Calu3 (cell line): Measurements from ENCODE around the gene EMX2. TPM values are rescaled to one million over a fixed set of nuclear protein-coding genes. Genes with fewer than 3 reads are reported as not detected.

ENCODE experiments used
- BruUV-seq: library from RNA; stranded (reverse); fragments of 400-500 nt; replicated peaks from 2 replicates; lab custom pipeline; 2021; lab: Mats Ljungman, UMichigan
- CTCF ChIA-PET: fragments of 300-600 bp; sonication (Branson Sonifier 250); formaldehyde crosslinking; loops from one replicate; lab custom pipeline; 2022; ENCODE audit warnings: antibody characterized with exemption; lab: Charles Lee
- DNase-seq: peaks from one replicate; pipeline ENCODE4 v3.0.0; 2022
- H3K27ac Mint-ChIP-seq: one replicate; pipeline ENCODE4 v1.8.0; 2022; ENCODE audit warnings: mixed read lengths; ENCODE audit not compliant: unreplicated experiment
- H3K27me3 Mint-ChIP-seq: one replicate; pipeline ENCODE4 v1.8.0; 2022; ENCODE audit warnings: mixed read lengths; ENCODE audit not compliant: unreplicated experiment
- H3K36me3 Mint-ChIP-seq: one replicate; pipeline ENCODE4 v1.8.0; 2022; ENCODE audit warnings: mild to moderate bottlenecking, moderate library complexity, mixed read lengths; ENCODE audit not compliant: insufficient read depth, unreplicated experiment
- H3K4me1 Mint-ChIP-seq: one replicate; pipeline ENCODE4 v1.8.0; 2022; ENCODE audit warnings: mild to moderate bottlenecking, low read depth, mixed read lengths; ENCODE audit not compliant: unreplicated experiment
- H3K4me3 Mint-ChIP-seq: one replicate; pipeline ENCODE4 v1.8.0; 2022; ENCODE audit warnings: mild to moderate bottlenecking, low read depth, moderate library complexity, mixed read lengths; ENCODE audit not compliant: unreplicated experiment
- H3K9me3 Mint-ChIP-seq: one replicate; pipeline ENCODE4 v1.8.0; 2022; ENCODE audit warnings: low read depth, mixed read lengths; ENCODE audit not compliant: unreplicated experiment
- intact Hi-C: fragments of 100-400 bp; cut with micrococcal nuclease; formaldehyde crosslinking; loops from one replicate; pipeline ENCODE4 v1.10.0; 2022; ENCODE audit not compliant: unreplicated experiment
- total RNA-seq: library from RNA; stranded (reverse); gene quantifications from 2 replicates; pipeline ENCODE4 v1.2.3, GENCODE V29; 2022
- TF ChIP-seq, protein P1 (sequence below): fragments of 200-600 bp; IDR thresholded peaks from one replicate; pipeline ENCODE4 v1.8.0; 2022; ENCODE audit warnings: antibody characterized with exemption; ENCODE audit not compliant: unreplicated experiment

Gene EMX2
- total RNA-seq, 1 experiment from 2014 or later, result not detected

DNA sequence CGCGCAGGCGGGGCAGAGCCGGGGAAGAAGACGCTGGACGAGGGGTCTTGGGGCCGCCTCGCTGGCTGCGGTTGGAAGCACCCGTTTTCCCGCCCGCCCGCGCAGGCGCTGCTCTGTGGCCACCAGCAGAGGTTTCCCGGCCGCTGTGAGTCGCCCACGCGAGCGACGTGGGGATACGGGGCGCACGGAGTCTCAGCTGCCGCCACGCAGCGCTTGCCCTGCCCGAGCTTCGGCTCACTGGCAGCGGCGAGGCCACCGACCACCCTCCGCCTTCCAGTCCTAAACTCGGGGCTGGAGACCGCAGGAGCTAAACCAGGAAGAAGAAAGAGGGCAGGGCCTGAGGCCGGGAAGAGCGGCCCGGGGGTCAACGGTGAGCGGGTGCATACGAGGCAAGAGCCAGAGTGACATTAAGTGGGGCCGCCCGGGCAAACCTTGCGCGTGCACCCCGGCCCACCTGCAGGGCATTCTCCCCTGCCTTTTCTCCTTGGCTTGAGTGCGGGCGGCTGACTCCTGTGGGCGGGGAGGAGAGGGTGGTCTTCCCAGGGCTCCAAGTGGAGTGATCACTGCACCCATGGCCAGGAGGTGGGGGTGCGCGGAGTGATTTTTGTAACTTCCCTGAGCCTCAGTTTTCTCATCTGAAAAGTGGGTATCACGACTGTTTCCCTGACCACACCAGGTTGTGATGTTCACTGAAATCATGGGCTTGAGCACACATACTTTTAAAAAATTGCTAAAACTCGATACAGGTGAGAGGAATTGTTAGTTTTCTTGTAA is 7.1 kb upstream of the EMX2 start:
- Mint-ChIP-seq H3K9me3 (no peaks in the 10 kb centered on the region), H3K27me3 (peaks cover 55% of the 10 kb centered on the region), H3K4me3 (no peak overlapping the region), H3K36me3 (no peaks in the 10 kb centered on the region), H3K4me1 (no peaks in the 10 kb centered on the region), H3K27ac (no peak overlapping the region)
- CTCF ChIA-PET, result no interaction called here
- no TSS peak for BruUV-seq
- intact Hi-C loops, result loop anchor here (5.0 kb wide), 1 partner anchor 707 kb away; no protein-coding TSS in a partner anchor
- TF ChIP-seq, protein P1, sequence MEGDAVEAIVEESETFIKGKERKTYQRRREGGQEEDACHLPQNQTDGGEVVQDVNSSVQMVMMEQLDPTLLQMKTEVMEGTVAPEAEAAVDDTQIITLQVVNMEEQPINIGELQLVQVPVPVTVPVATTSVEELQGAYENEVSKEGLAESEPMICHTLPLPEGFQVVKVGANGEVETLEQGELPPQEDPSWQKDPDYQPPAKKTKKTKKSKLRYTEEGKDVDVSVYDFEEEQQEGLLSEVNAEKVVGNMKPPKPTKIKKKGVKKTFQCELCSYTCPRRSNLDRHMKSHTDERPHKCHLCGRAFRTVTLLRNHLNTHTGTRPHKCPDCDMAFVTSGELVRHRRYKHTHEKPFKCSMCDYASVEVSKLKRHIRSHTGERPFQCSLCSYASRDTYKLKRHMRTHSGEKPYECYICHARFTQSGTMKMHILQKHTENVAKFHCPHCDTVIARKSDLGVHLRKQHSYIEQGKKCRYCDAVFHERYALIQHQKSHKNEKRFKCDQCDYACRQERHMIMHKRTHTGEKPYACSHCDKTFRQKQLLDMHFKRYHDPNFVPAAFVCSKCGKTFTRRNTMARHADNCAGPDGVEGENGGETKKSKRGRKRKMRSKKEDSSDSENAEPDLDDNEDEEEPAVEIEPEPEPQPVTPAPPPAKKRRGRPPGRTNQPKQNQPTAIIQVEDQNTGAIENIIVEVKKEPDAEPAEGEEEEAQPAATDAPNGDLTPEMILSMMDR, result no peak
- DNase-seq, result no peak

DNA sequence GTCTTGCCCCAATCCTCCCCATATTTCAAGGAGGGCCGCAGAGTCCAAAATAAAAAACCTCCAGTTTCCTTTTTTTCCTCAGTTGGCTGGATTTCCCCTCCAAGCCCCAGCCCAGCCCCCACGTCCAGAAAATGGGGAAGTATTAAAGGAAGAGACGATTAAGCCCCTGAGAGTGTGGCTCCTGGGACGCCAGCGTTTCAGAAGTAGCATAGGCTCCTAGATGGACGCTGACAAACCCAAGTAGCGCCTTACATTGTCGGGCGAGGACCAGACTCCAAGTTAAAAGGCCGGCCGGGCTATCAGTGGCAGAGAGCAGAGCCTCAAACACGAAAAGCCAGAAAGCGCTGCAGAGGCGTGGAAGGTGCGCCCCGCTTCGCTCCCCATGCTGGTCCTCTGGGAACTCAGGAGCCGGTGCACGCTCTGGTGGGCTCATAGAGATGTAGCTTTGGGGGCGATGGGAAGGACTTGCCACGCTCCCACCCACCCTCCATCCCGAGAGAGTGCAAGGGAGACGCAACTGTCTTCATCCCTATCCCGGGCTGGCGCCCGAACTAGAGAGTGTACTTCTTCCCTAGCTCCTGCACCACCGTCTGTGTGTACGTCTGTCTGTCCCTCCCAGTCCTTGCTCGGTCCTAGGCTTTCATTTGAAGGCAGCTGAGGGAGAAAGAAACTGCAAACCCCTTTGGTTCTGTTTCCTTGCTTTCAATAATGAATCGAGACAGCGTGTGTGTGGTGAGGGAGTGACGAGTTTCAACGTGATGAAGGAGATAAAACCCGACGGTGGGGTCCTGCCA is 6.3 kb upstream of the EMX2 start:
- TF ChIP-seq, protein P1, result no peak
- DNase-seq, result no peak
- intact Hi-C loops, result loop anchor here (5.0 kb wide), 1 partner anchor 706 kb away; no protein-coding TSS in a partner anchor
- H3K4me3 Mint-ChIP-seq, result no peak overlapping the region
- H3K36me3 Mint-ChIP-seq, result no peaks in the 10 kb centered on the region
- CTCF ChIA-PET, result no interaction called here
- no peaks in the 10 kb centered on the region for H3K9me3 Mint-ChIP-seq
- H3K4me1 Mint-ChIP-seq, result no peaks in the 10 kb centered on the region
- H3K27ac Mint-ChIP-seq, result no peak overlapping the region
- no TSS peak for BruUV-seq
- H3K27me3 Mint-ChIP-seq, result peaks cover 55% of the 10 kb centered on the region

- no peak overlapping the region for H3K4me3 Mint-ChIP-seq
These were observed 5.6 kb upstream of the EMX2 start for GRCh38 chr10:117536866-117537435.

GRCh38 chr10:117537436-117537903 is 5.1 kb upstream of the EMX2 start:
- H3K27me3 Mint-ChIP-seq, result peaks cover 55% of the 10 kb centered on the region
- intact Hi-C loops, result loop anchor here (1.0 to 5.0 kb wide), 2 partner anchors 569 to 705 kb away; no protein-coding TSS in a partner anchor
- CTCF ChIA-PET, result no interaction called here
- H3K4me3 Mint-ChIP-seq, result no peak overlapping the region
- DNase-seq, result peak; percentile 28
- TF ChIP-seq, protein P1, result peak; percentile 59
- no TSS peak for BruUV-seq
- no peaks in the 10 kb centered on the region for H3K9me3 Mint-ChIP-seq
- no peaks in the 10 kb centered on the region for H3K4me1 Mint-ChIP-seq
- no peaks in the 10 kb centered on the region for H3K36me3 Mint-ChIP-seq
- no peak overlapping the region for H3K27ac Mint-ChIP-seq

More at GRCh38 chr10:117536866-117537435, 5.6 kb upstream of the EMX2 start:
- BruUV-seq, result no TSS peak
- intact Hi-C loops, result loop anchor here (1.0 to 5.0 kb wide), 2 partner anchors 569 to 705 kb away; no protein-coding TSS in a partner anchor
- no peaks in the 10 kb centered on the region for H3K4me1 Mint-ChIP-seq
- no peaks in the 10 kb centered on the region for H3K36me3 Mint-ChIP-seq
- peaks cover 55% of the 10 kb centered on the region for H3K27me3 Mint-ChIP-seq
- no peaks in the 10 kb centered on the region for H3K9me3 Mint-ChIP-seq
- TF ChIP-seq, protein P1, result no peak
- CTCF ChIA-PET, result no interaction called here
- H3K27ac Mint-ChIP-seq, result no peak overlapping the region
- no peak for DNase-seq
